HepG2 (cell line): ENCODE data around the gene NOL4L. TPM values are rescaled to one million over a fixed set of nuclear protein-coding genes. Genes with fewer than 3 reads are reported as not detected.

Source experiments
- CREB1 ChIP-seq, 2 experiments: fragments of 450-650 bp in 1 of 2; IDR thresholded peaks; 2 replicates each; pipeline ENCODE4 v1.6.1; 2016 to 2017; ENCODE audit warnings: control low read depth in 1 of 2, mild to moderate bottlenecking in 1 of 2, missing compliant biosample characterization in 1 of 2, missing genetic modification characterization in 1 of 2
- EHMT2 ChIP-seq: fragments of 200-600 bp; sonication (generic); IDR thresholded peaks from 2 replicates; pipeline ENCODE4 v1.7.0; 2017; ENCODE audit warnings: antibody characterized with exemption, low read depth, low read length, borderline replicate concordance
- FOSL1 ChIP-seq: sonication (generic); formaldehyde crosslinking; IDR thresholded peaks from 2 replicates; pipeline ENCODE4 v1.9.0; 2021; ENCODE audit warnings: missing genetic modification reagents, borderline replicate concordance
- KDM4B ChIP-seq: sonication (generic); formaldehyde crosslinking; IDR thresholded peaks from 2 replicates; pipeline ENCODE4 v1.4.0; 2020; ENCODE audit warnings: missing genetic modification reagents
- MTA1 ChIP-seq: sonication (generic); formaldehyde crosslinking; IDR thresholded peaks from 2 replicates; pipeline ENCODE4 v1.4.0; 2020; ENCODE audit warnings: missing genetic modification reagents, mild to moderate bottlenecking, borderline replicate concordance
- PCBP2 ChIP-seq: fragments of 200-400 bp; formaldehyde crosslinking; optimal IDR thresholded peaks from 2 replicates; pipeline ENCODE3; 2018; ENCODE audit warnings: low read length, low read depth; ENCODE audit not compliant: poor library complexity, severe bottlenecking
- PLSCR1 ChIP-seq: sonication (generic); formaldehyde crosslinking; IDR thresholded peaks from 2 replicates; pipeline ENCODE4 v1.5.0; 2020; ENCODE audit warnings: missing genetic modification reagents, mild to moderate bottlenecking, borderline replicate concordance
- RBM22 ChIP-seq: fragments of 200-400 bp; formaldehyde crosslinking; optimal IDR thresholded peaks from 2 replicates; pipeline ENCODE3; 2017; ENCODE audit warnings: mild to moderate bottlenecking, low read length, moderate library complexity
- RNF2 ChIP-seq: fragments of 450-650 bp; conservative IDR thresholded peaks from 2 replicates; pipeline ENCODE4 v1.6.1; 2016; ENCODE audit warnings: low read depth
- SRSF1 ChIP-seq: fragments of 200-400 bp; formaldehyde crosslinking; optimal IDR thresholded peaks from 2 replicates; pipeline ENCODE3; 2017; ENCODE audit warnings: mild to moderate bottlenecking, low read depth, low read length, moderate library complexity
- ZNF263 ChIP-seq: sonication (generic); formaldehyde crosslinking; IDR thresholded peaks from 2 replicates; pipeline ENCODE4 v1.4.0; 2020; ENCODE audit warnings: missing genetic modification reagents
- ZNF770 ChIP-seq: sonication (generic); formaldehyde crosslinking; IDR thresholded peaks from 2 replicates; pipeline ENCODE4 v1.5.0; 2020; ENCODE audit warnings: mild to moderate bottlenecking, missing genetic modification reagents
- ZNF781 ChIP-seq: sonication (generic); formaldehyde crosslinking; IDR thresholded peaks from 2 replicates; pipeline ENCODE4 v1.5.1; 2020; ENCODE audit warnings: borderline replicate concordance, mild to moderate bottlenecking, missing genetic modification reagents; ENCODE audit errors: not compliant biosample characterization
- ZNF792 ChIP-seq: IDR thresholded peaks from 2 replicates; pipeline ENCODE4 v1.6.1; 2016
- ZZZ3 ChIP-seq: sonication (generic); formaldehyde crosslinking; IDR thresholded peaks from 2 replicates; pipeline ENCODE4 v1.4.0; 2020; ENCODE audit warnings: missing genetic modification reagents, mild to moderate bottlenecking, borderline replicate concordance
- polyA plus RNA-seq, 8 experiments: library from polyadenylated mRNA; depleted of rRNA in 3 of 8; stranded (reverse) in 7 of 8; unstranded in 1 of 8; fragments of >200 nt; fragmentation: Illumina TruSeq in 4 of 8; extraction: Trizol in 4 of 8; gene quantifications; 2 replicates each; pipeline versions ENCODE4 v1.2.1 to v1.2.3, GENCODE V29; 2011 to 2016; ENCODE audit warnings: low read depth in 4 of 8, missing spikeins in 1 of 8, mixed read lengths in 1 of 8; ENCODE audit not compliant: insufficient read depth in 1 of 8
- total RNA-seq, 5 experiments: library from RNA; depleted of rRNA; stranded (reverse); fragments of >200 nt; fragmentation: Illumina TruSeq; extraction: Trizol; gene quantifications; 2 replicates each; pipeline ENCODE4 v1.2.3, GENCODE V29; 2016; ENCODE audit warnings: low read depth in 1 of 5
- TF ChIP-seq, protein P1 (sequence below), 2 experiments: fragments of 450-650 bp in 1 of 2; sonication (generic) in 1 of 2; formaldehyde crosslinking in 1 of 2; IDR thresholded peaks; 2 replicates each; pipeline versions ENCODE4 v1.6.1 to v1.8.0; 2016 to 2022; ENCODE audit warnings: antibody characterized with exemption in 1 of 2, mild to moderate bottlenecking in 1 of 2, missing genetic modification reagents in 1 of 2

The NOL4L gene
- total and polyA plus RNA-seq, 2 of the 13 experiments (the other 11 are each of a cell fraction or from before 2014, with no cell fraction given): 16.6 to 35.4 TPM

- TF ChIP-seq, protein P1, sequence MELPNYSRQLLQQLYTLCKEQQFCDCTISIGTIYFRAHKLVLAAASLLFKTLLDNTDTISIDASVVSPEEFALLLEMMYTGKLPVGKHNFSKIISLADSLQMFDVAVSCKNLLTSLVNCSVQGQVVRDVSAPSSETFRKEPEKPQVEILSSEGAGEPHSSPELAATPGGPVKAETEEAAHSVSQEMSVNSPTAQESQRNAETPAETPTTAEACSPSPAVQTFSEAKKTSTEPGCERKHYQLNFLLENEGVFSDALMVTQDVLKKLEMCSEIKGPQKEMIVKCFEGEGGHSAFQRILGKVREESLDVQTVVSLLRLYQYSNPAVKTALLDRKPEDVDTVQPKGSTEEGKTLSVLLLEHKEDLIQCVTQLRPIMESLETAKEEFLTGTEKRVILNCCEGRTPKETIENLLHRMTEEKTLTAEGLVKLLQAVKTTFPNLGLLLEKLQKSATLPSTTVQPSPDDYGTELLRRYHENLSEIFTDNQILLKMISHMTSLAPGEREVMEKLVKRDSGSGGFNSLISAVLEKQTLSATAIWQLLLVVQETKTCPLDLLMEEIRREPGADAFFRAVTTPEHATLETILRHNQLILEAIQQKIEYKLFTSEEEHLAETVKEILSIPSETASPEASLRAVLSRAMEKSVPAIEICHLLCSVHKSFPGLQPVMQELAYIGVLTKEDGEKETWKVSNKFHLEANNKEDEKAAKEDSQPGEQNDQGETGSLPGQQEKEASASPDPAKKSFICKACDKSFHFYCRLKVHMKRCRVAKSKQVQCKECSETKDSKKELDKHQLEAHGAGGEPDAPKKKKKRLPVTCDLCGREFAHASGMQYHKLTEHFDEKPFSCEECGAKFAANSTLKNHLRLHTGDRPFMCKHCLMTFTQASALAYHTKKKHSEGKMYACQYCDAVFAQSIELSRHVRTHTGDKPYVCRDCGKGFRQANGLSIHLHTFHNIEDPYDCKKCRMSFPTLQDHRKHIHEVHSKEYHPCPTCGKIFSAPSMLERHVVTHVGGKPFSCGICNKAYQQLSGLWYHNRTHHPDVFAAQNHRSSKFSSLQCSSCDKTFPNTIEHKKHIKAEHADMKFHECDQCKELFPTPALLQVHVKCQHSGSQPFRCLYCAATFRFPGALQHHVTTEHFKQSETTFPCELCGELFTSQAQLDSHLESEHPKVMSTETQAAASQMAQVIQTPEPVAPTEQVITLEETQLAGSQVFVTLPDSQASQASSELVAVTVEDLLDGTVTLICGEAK (IDR thresholded peaks at IDR 0.05): no peak
- TF ChIP-seq, protein P1 (CRISPR knock-in tag; IDR thresholded peaks at IDR 0.05): no peak
- no peak for TF ChIP-seq EHMT2
- TF ChIP-seq FOSL1: no peak
- TF ChIP-seq KDM4B (CRISPR knock-in tag): no peak
- TF ChIP-seq CREB1 (IDR thresholded peaks at IDR 0.05): no peak
- no peak for TF ChIP-seq CREB1 (CRISPR knock-in tag; IDR thresholded peaks at IDR 0.05)
- no peak for TF ChIP-seq ZZZ3 (CRISPR knock-in tag)
- no peak for TF ChIP-seq SRSF1
- TF ChIP-seq ZNF263 (CRISPR knock-in tag): no peak
- TF ChIP-seq PCBP2: peak; percentile 30
- TF ChIP-seq ZNF781: no peak
- no peak for TF ChIP-seq ZNF770 (CRISPR knock-in tag)
- TF ChIP-seq MTA1: peak; percentile 39; the same call in 1 of the 2 replicates
- no peak for TF ChIP-seq RNF2
- TF ChIP-seq RBM22: no peak
- TF ChIP-seq PLSCR1 (CRISPR knock-in tag): no peak
- TF ChIP-seq ZNF792 (CRISPR knock-in tag): no peak; the same call in 1 of the 2 replicates
These were observed 47.2 kb downstream of the NOL4L start (continued) for GRCh38 chr20:32537657-32538525.
